HepG2 (cell line): ENCODE data around the gene BIRC6. TPM values are rescaled to one million over a fixed set of nuclear protein-coding genes. Genes with fewer than 3 reads are reported as not detected.

ENCODE experiments used
- MTF1 ChIP-seq: sonication (generic); formaldehyde crosslinking; IDR thresholded peaks from 2 replicates; pipeline ENCODE4 v1.5.0; 2020; ENCODE audit warnings: missing genetic modification reagents
- NFE2 ChIP-seq: sonication (generic); formaldehyde crosslinking; IDR thresholded peaks from 2 replicates; pipeline ENCODE4 v1.4.0; 2020; ENCODE audit warnings: missing genetic modification reagents
- NKX3-1 ChIP-seq: sonication (generic); formaldehyde crosslinking; IDR thresholded peaks from 2 replicates; pipeline ENCODE4 v1.5.0; 2020; ENCODE audit warnings: missing genetic modification reagents
- NR3C1 ChIP-seq: sonication (generic); formaldehyde crosslinking; IDR thresholded peaks from 2 replicates; pipeline ENCODE4 v1.4.0; 2020; ENCODE audit warnings: missing genetic modification reagents
- SAFB2 ChIP-seq: sonication (generic); formaldehyde crosslinking; IDR thresholded peaks from 2 replicates; pipeline ENCODE4 v1.5.1; 2020; ENCODE audit warnings: missing genetic modification reagents, low read depth, mild to moderate bottlenecking, borderline replicate concordance
- SNAPC2 ChIP-seq: sonication (generic); formaldehyde crosslinking; IDR thresholded peaks from 2 replicates; pipeline ENCODE4 v1.8.1; 2022; ENCODE audit warnings: mild to moderate bottlenecking, missing genetic modification reagents
- TOE1 ChIP-seq: sonication (generic); formaldehyde crosslinking; IDR thresholded peaks from 2 replicates; pipeline ENCODE4 v1.4.0; 2020; ENCODE audit warnings: mild to moderate bottlenecking, missing genetic modification reagents
- ZNF335 ChIP-seq: sonication (generic); formaldehyde crosslinking; IDR thresholded peaks from 2 replicates; pipeline ENCODE4 v1.4.0; 2020; ENCODE audit warnings: missing genetic modification reagents
- polyA plus RNA-seq, 8 experiments: library from polyadenylated mRNA; depleted of rRNA in 3 of 8; stranded (reverse) in 7 of 8; unstranded in 1 of 8; fragments of >200 nt; fragmentation: Illumina TruSeq in 4 of 8; extraction: Trizol in 4 of 8; gene quantifications; 2 replicates each; pipeline versions ENCODE4 v1.2.1 to v1.2.3, GENCODE V29; 2011 to 2016; ENCODE audit warnings: low read depth in 4 of 8, missing spikeins in 1 of 8, mixed read lengths in 1 of 8; ENCODE audit not compliant: insufficient read depth in 1 of 8
- total RNA-seq, 5 experiments: library from RNA; depleted of rRNA; stranded (reverse); fragments of >200 nt; fragmentation: Illumina TruSeq; extraction: Trizol; gene quantifications; 2 replicates each; pipeline ENCODE4 v1.2.3, GENCODE V29; 2016; ENCODE audit warnings: low read depth in 1 of 5
- TF ChIP-seq, protein P1 (sequence below): sonication (generic); formaldehyde crosslinking; IDR thresholded peaks from 2 replicates; pipeline ENCODE4 v1.4.0; 2020; ENCODE audit warnings: mild to moderate bottlenecking, missing genetic modification reagents
- TF ChIP-seq, protein P2 (sequence below): sonication (generic); formaldehyde crosslinking; IDR thresholded peaks from 2 replicates; pipeline ENCODE4 v1.4.0; 2020; ENCODE audit warnings: mild to moderate bottlenecking, low read depth, missing genetic modification reagents
- TF ChIP-seq, protein P3 (sequence below): sonication (generic); formaldehyde crosslinking; IDR thresholded peaks from 2 replicates; pipeline ENCODE4 v1.4.0; 2020; ENCODE audit warnings: mild to moderate bottlenecking, missing genetic modification reagents
- TF ChIP-seq, protein P4 (sequence below): sonication (generic); formaldehyde crosslinking; IDR thresholded peaks from 2 replicates; pipeline ENCODE4 v1.4.0; 2020; ENCODE audit warnings: missing genetic modification reagents
- TF ChIP-seq, protein P5 (sequence below): IDR thresholded peaks from 2 replicates; pipeline ENCODE4 v1.6.1; 2016; ENCODE audit warnings: missing compliant biosample characterization, missing genetic modification reagents, borderline replicate concordance

BIRC6 gene
- total and polyA plus RNA-seq, 2 of the 13 experiments (the other 11 are each of a cell fraction or from before 2014, with no cell fraction given) = 65.6 to 120 TPM

DNA sequence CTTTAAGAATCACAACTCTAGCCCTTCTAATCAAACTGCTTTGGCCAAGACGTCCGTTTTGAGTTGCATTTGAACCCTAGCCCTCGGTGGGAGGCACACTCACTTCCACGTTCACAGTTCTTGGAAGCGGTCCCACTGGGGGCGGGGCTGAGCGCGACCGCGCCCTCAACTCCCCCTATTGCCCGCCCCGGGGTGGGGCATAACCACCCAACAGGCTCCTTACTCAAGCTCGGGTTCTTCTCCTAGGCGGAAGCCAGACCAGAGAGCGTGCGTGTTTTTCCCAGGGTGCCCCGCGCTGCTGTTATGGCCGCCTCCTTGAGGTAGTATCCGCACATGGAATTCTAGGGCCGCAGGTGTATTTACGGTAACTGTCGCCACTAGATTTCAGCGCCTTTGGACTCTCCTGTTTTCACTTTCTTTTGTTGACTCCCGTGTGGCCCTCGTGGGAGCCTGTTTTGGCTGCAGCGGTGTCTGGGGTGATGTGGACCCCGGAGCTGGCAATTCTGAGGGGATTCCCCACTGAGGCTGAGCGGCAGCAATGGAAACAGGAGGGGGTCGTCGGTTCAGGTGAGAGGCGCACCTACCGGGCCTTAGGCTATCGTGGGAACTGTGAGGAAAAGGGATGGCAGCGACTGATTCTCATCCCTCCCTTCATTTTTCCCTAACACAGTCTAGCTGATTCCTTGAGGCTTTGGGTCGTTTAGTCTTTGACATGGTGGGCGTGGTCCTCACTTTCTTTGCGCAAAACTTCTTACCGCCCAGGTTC lies 271.2 kb downstream of the BIRC6 start, which contains the start of gene TTC27 (continued):
- TF ChIP-seq, protein P1, sequence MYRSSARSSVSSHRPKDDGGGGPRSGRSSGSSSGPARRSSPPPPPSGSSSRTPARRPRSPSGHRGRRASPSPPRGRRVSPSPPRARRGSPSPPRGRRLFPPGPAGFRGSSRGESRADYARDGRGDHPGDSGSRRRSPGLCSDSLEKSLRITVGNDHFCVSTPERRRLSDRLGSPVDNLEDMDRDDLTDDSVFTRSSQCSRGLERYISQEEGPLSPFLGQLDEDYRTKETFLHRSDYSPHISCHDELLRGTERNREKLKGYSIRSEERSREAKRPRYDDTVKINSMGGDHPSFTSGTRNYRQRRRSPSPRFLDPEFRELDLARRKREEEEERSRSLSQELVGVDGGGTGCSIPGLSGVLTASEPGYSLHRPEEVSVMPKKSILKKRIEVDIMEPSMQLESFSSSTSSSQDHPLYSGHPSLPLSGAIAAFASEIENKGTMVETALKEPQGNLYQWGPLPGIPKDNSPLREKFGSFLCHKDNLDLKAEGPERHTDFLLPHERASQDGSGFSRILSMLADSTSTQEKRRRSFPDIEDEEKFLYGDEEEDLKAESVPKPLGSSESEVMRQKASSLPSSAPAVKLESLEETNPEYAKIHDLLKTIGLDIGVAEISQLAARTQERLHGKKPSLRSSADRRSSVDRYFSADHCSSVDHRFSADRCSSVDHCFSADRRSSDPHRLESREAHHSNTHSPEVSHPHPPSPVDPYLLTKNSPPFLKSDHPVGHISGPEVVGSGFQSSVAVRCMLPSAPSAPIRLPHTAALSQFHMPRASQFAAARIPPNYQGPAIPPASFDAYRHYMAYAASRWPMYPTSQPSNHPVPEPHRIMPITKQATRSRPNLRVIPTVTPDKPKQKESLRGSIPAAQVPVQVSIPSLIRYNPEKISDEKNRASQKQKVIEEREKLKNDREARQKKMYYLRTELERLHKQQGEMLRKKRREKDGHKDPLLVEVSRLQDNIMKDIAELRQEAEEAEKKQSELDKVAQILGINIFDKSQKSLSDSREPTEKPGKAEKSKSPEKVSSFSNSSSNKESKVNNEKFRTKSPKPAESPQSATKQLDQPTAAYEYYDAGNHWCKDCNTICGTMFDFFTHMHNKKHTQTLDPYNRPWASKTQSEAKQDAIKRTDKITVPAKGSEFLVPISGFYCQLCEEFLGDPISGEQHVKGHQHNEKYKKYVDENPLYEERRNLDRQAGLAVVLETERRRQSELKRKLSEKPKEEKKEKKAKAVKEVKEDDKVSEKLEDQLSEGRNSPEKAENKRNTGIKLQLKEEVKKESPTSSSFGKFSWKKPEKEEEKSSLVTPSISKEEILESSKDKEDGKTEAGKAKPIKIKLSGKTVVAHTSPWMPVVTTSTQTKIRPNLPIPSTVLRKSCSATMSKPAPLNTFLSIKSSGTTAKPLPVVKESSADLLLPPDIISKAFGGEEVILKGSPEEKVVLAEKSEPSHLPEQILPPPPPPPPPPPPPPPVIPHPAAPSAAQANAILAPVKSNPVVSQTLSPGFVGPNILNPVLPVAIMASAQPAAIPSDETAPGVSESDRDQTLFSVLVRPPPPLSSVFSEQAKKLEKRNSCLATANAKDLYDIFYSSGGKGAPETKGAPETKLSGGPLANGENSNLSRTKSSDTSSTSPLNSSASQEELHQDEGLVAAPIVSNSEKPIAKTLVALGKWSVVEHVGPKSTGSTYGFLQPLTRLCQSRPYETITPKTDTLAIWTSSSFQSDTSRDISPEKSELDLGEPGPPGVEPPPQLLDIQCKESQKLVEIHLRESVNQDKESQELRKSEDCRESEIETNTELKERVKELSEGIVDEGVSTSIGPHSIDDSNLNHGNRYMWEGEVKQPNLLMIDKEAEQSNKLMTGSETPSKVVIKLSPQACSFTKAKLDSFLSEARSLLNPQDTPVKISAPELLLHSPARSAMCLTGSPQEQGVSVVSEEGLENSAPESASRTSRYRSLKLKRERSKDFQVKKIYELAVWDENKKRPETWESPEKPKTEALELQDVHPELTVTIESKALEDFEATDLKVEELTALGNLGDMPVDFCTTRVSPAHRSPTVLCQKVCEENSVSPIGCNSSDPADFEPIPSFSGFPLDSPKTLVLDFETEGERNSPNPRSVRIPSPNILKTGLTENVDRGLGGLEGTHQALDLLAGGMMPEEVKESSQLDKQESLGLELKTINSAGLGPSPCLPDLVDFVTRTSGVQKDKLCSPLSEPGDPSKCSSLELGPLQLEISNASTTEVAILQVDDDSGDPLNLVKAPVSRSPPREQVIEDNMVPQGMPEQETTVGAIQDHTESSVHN (CRISPR knock-in tag) = no peak
- TF ChIP-seq NKX3-1 (no peak), ZNF335 (peak; percentile 56; the same call in 1 of the 2 replicates), SAFB2 (CRISPR knock-in tag) (no peak; the same call in 1 of the 2 replicates), NR3C1 (CRISPR knock-in tag) (no peak), MTF1 (CRISPR knock-in tag) (no peak), NFE2 (CRISPR knock-in tag) (no peak), SNAPC2 (no peak; the same call in 1 of the 2 replicates), TOE1 (no peak)
- TF ChIP-seq, protein P2, sequence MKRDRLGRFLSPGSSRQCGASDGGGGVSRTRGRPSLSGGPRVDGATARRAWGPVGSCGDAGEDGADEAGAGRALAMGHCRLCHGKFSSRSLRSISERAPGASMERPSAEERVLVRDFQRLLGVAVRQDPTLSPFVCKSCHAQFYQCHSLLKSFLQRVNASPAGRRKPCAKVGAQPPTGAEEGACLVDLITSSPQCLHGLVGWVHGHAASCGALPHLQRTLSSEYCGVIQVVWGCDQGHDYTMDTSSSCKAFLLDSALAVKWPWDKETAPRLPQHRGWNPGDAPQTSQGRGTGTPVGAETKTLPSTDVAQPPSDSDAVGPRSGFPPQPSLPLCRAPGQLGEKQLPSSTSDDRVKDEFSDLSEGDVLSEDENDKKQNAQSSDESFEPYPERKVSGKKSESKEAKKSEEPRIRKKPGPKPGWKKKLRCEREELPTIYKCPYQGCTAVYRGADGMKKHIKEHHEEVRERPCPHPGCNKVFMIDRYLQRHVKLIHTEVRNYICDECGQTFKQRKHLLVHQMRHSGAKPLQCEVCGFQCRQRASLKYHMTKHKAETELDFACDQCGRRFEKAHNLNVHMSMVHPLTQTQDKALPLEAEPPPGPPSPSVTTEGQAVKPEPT (CRISPR knock-in tag) = peak; percentile 83; the same call in 1 of the 2 replicates
- TF ChIP-seq, protein P3, sequence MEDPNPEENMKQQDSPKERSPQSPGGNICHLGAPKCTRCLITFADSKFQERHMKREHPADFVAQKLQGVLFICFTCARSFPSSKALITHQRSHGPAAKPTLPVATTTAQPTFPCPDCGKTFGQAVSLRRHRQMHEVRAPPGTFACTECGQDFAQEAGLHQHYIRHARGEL = no peak
- TF ChIP-seq, protein P4, sequence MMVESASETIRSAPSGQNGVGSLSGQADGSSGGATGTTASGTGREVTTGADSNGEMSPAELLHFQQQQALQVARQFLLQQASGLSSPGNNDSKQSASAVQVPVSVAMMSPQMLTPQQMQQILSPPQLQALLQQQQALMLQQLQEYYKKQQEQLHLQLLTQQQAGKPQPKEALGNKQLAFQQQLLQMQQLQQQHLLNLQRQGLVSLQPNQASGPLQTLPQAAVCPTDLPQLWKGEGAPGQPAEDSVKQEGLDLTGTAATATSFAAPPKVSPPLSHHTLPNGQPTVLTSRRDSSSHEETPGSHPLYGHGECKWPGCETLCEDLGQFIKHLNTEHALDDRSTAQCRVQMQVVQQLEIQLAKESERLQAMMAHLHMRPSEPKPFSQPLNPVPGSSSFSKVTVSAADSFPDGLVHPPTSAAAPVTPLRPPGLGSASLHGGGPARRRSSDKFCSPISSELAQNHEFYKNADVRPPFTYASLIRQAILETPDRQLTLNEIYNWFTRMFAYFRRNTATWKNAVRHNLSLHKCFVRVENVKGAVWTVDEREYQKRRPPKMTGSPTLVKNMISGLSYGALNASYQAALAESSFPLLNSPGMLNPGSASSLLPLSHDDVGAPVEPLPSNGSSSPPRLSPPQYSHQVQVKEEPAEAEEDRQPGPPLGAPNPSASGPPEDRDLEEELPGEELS (CRISPR knock-in tag) = no peak
- TF ChIP-seq, protein P5, sequence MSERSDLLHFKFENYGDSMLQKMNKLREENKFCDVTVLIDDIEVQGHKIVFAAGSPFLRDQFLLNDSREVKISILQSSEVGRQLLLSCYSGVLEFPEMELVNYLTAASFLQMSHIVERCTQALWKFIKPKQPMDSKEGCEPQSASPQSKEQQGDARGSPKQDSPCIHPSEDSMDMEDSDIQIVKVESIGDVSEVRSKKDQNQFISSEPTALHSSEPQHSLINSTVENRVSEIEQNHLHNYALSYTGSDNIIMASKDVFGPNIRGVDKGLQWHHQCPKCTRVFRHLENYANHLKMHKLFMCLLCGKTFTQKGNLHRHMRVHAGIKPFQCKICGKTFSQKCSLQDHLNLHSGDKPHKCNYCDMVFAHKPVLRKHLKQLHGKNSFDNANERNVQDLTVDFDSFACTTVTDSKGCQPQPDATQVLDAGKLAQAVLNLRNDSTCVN (CRISPR knock-in tag) = 0 out of 2 replicates have a peak, but pooled peaks have one; percentile 64
